GM19238 (cell line): ENCODE measurements around the gene NUB1.

Source experiments
- DNase-seq: peaks from one replicate; pipeline ENCODE4 v3.0.0; 2011; ENCODE audit warnings: low spot score; ENCODE audit not compliant: insufficient read length

NUB1 gene

GRCh38 chr7:151377406-151377805 lies 35.8 kb downstream of the NUB1 start:
- DNase-seq: no peak

DNA sequence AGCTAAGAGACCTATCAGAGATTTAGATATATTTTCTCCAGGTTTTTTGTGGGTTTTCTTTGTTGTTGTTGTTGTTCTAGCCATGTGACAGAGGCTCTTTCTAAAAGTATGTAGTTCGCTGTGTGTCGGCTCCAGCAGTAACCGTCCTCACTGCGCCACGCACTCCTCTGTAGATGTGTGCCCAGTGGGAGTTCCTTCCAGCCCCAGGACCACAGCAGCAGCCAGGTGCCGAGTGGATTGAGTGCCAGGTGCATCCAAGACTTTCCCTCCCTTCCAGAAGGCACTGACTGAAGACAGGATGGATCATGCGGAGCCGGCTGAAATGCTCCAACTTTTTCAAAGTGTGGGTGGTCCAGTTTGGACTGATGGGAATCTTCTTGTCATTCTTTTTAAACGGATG lies 36.4 kb downstream of the NUB1 start:
- DNase-seq: no peak

DNA sequence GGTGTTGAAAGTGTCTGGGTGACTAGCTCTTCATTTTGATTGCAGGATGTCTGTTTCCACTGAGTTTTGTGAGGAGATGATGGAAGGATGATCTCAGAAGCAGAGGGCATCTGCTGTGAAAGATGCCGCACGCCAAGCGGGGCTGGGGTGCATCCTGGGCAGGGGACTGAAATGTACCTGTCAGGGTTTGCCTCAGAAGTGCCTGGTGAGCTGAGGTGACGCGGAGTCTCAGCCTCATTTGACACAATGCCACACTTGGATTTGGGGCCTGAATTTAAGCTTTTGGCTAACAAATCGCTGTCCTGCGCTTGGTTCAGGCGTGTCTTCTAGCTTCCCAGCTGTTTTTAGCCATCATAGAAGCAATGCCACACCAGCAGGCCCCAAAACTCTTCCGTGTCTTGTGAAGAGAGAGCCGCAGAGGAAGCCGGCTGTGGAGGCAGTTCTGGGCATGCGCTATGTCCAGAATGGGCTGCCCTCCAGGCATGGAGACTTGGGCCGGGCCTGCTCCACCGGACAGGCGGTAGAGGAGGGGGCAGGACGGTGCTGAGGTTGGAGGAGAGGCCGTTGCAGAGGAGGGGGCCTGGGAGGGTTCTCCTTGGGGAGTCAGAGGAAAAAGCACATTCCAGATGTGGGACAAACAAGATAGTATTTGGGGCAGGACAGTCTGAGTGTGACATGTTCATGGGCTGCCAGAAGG lies 37.0 kb downstream of the NUB1 start:
- DNase-seq: no peak

DNA sequence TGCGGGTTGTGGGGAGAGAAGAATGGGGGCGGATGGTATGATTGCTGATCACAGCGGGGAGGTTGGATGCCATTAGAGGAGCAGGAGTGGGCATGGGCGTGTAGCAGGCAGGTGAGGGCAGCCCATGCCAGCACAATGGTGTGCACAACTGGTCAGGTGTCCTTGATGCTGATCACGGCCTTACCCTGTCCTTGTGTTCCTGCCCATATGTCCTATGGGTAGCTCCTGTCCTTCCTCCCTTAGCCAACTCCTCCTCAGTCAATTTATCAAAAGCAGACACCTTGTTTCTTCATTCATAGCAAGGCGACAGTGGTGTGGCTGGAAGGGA lies 37.5 kb downstream of the NUB1 start:
- DNase-seq: no peak

DNA sequence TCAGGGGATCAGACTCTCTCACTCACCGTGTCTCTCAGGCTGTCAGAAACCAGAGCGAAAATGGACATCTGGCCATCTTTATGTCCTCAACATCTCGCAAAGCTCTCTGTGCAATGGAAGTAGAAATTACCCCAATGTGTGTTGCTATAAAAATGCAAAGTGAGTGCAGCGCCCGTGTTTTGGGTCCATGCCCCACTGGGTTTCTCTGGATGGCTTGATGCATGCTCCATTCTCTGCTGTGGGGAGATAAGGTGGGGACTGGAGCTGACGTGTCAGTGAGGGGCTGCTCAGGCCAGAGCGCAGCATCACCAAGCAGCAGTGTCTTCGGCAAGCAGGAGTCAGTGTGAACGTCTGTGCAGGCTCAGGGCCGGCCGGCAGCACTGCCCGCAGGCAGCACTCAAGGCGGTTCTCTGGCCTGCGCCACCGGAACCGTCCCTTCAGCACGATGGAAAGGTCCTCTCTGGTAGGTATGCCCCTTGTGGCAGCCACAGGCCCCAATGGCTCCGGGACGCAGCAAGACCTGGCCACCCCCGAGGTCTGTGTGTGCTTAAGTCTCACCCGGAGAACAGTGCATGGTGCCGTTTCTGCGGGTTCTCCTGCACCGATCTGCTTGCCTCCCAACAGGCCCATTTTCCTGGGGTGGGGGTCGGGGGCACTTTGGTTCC lies 38.1 kb downstream of the NUB1 start:
- no peak for DNase-seq

GRCh38 chr7:151380199-151381097 lies 38.8 kb downstream of the NUB1 start:
- no peak for DNase-seq

DNA sequence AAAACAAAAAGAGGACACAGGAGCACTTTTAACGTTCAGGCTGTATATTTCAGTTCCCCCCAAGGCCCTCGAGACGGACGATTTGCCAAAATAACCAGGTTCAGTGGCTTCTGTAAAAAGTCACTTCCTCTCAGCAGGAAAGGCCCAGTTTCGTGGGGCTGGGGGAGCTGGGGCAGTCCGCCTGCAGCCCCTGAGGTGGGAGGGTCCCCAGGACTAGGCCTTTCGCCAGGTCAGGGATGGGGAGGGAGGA lies 39.4 kb downstream of the NUB1 start:
- no peak for DNase-seq

- peak; percentile 43 for DNase-seq
Measured at GRCh38 chr7:151381348-151382078, 39.9 kb downstream of the NUB1 start.

GRCh38 chr7:151382079-151382885 lies 40.7 kb downstream of the NUB1 start:
- no peak for DNase-seq

DNA sequence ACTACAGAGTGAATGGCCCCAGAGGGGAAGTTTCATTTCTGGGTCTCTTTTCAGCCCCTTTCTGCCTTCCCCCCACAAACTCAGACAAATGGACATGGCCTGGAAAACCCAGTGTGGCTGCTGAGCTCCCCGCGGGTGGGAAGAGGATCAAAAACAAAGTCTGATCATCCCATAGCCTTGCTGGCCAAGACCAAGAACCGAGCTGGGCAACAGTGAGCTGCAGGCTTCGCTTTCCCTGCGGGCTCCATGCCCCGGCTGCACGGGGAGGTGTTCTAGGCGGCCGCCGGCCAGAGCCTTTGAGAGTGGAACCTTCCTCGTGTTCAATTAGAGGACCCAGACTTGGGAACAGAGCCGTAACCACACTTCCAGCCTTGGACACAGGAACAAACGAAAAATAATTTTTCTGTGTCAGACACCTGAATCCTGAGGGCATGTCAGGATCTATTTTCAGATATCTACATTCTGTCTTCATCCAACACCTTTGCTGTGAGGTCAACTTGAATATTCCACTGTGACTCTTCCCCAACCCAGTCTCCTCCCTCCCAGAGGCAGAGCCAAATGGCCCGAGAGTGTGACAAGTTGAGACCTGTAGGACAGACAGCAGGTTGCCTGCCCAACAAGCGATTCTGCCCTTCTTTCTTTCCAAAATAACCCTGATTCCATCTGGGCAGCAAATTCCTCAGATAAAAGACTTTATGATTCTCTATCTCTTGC lies 42.2 kb downstream of the NUB1 start:
- DNase-seq: no peak

GRCh38 chr7:151384352-151384697 lies 42.7 kb downstream of the NUB1 start:
- DNase-seq: no peak

- DNase-seq: no peak
Measured at GRCh38 chr7:151384776-151385625, 43.4 kb downstream of the NUB1 start.

DNA sequence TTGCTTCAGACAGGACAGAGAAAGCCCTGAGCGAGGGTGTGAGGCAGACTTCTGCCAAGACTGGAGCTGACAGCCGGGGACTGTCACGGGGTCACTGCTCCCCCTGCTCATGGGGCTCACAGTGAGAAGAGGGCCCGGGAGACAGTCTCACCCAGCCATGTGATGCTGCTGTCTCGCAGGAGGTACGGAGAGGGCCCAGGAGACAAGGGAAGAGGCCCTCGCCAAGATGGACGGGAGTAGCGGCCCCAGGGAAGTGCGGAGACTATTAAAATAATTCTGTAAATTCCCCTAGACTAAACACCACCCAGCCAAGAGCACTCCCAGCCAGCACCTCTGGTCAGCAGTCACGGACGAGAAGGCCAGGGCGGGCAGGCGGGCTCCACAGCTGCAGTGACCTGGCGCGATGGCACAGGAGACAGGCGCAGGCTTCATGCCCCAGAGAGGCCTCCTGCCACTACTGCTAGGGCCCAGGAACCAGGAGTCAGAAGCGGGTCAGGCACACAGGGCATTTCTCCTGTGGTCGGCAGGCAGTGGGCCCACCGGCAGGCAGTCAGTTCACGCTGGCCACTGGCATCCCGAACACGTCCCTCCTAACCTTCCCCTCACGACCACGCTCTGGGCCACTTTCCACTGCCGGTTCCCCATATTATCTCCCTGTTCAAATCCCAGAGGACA lies 44.2 kb downstream of the NUB1 start:
- DNase-seq: no peak

GRCh38 chr7:151386301-151387160 lies 44.9 kb downstream of the NUB1 start:
- no peak for DNase-seq

GRCh38 chr7:151387161-151388006 lies 45.8 kb downstream of the NUB1 start:
- no peak for DNase-seq

DNA sequence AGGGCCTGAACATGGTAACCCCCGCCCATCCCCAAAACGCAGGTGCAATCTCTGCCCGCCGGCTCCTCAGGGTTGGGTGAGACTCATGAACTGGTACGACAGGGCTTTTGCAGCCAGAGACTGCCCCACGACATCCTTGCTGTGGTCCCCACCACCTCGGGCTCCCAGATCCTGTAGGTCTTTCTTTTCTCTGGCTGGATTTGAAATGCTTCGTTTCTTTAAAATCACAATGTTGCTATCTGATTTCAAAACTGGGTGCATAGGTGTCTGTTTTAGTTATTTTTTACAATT lies 46.3 kb downstream of the NUB1 start:
- DNase-seq: no peak

DNA sequence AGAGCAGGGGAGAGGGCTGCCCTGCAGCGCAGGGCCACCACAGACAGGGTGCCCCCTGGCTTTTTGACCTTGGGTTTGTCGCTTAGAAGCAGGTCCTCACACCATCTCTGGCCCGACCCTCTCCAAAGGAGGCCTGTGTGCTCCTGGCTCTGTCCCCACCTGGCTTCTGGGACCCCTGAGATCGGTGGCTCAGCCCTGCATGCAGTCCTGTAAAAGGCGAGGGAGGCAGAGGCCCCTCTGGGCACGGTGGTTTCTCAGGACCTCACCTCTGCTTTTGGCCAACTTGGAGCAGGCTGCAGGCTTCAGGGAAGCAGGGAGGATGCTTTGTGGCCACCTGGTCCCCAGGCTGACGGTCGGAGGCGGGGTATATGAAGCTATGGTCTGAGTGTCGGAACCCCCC lies 46.8 kb downstream of the NUB1 start:
- DNase-seq: no peak
